Measurements from ENCODE around the gene MYH6.
"Not testable (repeated sequence)": the region's sequence is repeated elsewhere in the genome, so short reads cannot be mapped to it uniquely, and the experiment has no call there.

MYH6 gene

GRCh38 chr14:23414254-23414653 lies 6.2 kb upstream of the MYH6 start:
- no peak for DNase-seq

GRCh38 chr14:23413681-23414080 lies 5.6 kb upstream of the MYH6 start:
- no peak for DNase-seq

GRCh38 chr14:23411563-23412525 lies 3.8 kb upstream of the MYH6 start:
- DNase-seq, result no peak

- no peak for DNase-seq
Observed at GRCh38 chr14:23409966-23410635, 2.0 kb upstream of the MYH6 start.

GRCh38 chr14:23409475-23409874 lies 1.4 kb upstream of the MYH6 start:
- DNase-seq, result no peak

GRCh38 chr14:23408307-23408630 lies 196 bp upstream of the MYH6 start:
- no peak for DNase-seq

- DNase-seq, result no peak
Observed at GRCh38 chr14:23406725-23407355, 1.2 kb downstream of the MYH6 start.

GRCh38 chr14:23406244-23406643 lies 1.8 kb downstream of the MYH6 start:
- no peak for DNase-seq

GRCh38 chr14:23405516-23406025 lies 2.5 kb downstream of the MYH6 start:
- DNase-seq, result no peak

GRCh38 chr14:23405096-23405495 lies 3.0 kb downstream of the MYH6 start:
- DNase-seq, result no peak

GRCh38 chr14:23404331-23404900 lies 3.7 kb downstream of the MYH6 start:
- no peak for DNase-seq

GRCh38 chr14:23403908-23404307 lies 4.2 kb downstream of the MYH6 start:
- DNase-seq, result no peak

GRCh38 chr14:23403139-23403438 lies 5.0 kb downstream of the MYH6 start:
- DNase-seq, result no peak

- no peak for DNase-seq
Observed at GRCh38 chr14:23402296-23403138, 5.6 kb downstream of the MYH6 start.

- no peak for DNase-seq
Observed at GRCh38 chr14:23401291-23401690, 6.8 kb downstream of the MYH6 start.

- DNase-seq, result not testable (repeated sequence)
Observed at GRCh38 chr14:23400496-23401149, 7.5 kb downstream of the MYH6 start.

GRCh38 chr14:23399591-23399990 lies 8.5 kb downstream of the MYH6 start:
- no peak for DNase-seq

GRCh38 chr14:23399136-23399535 lies 8.9 kb downstream of the MYH6 start:
- no peak for DNase-seq

GRCh38 chr14:23398348-23398747 lies 9.7 kb downstream of the MYH6 start:
- no peak for DNase-seq

GRCh38 chr14:23396781-23397407 lies 11.2 kb downstream of the MYH6 start:
- no peak for DNase-seq

- no peak for DNase-seq
Observed at GRCh38 chr14:23396126-23396525, 11.9 kb downstream of the MYH6 start.

All from stimulated activated CD4-positive, alpha-beta T cell treated with anti-CD3 and anti-CD28 coated beads, Interleukin-4, amount 100 ng/mL, for 4 hours (primary cell).